GM18507 (cell line): ENCODE measurements around the gene ECPAS.
"Not testable (repeated sequence)": the region's sequence is repeated elsewhere in the genome, so short reads cannot be mapped to it uniquely, and the experiment has no call there.

ENCODE experiments used
- DNase-seq: peaks from one replicate; pipeline ENCODE4 v3.0.0; 2011; ENCODE audit warnings: low read depth; ENCODE audit not compliant: insufficient read length; ENCODE audit errors: extremely low spot score
- FAIRE-seq: peaks from 2 replicates; lab custom pipeline; 2011; peaks lifted over from hg19 to GRCh38; lab: Jason Lieb, UNC

The ECPAS gene

DNA sequence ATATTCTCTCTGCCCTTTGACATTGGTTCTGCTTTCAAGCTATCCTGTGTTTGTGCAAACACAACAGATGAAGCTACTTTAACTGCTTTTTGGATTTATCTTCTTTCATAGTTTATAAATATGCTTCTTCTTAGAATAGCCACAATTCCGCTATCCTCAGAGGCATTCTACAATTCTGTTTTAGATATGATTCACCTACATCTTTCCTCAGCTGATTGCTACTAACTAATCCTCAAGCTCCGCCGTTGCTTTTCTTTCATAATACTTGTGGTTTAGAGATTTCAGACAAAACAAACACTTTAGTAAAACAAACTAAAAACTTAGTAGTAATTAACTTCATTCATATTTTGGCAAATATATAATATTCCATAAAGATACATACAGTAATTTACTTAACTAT is 52.5 kb downstream of the ECPAS start:
- FAIRE-seq (no peak), DNase-seq (no peak)

- DNase-seq (no peak), FAIRE-seq (no peak)
These were observed 55.0 kb downstream of the ECPAS start for GRCh38 chr9:111429175-111429574.

- FAIRE-seq (no peak), DNase-seq (no peak)
These were observed 57.0 kb downstream of the ECPAS start for GRCh38 chr9:111427186-111427585.

DNA sequence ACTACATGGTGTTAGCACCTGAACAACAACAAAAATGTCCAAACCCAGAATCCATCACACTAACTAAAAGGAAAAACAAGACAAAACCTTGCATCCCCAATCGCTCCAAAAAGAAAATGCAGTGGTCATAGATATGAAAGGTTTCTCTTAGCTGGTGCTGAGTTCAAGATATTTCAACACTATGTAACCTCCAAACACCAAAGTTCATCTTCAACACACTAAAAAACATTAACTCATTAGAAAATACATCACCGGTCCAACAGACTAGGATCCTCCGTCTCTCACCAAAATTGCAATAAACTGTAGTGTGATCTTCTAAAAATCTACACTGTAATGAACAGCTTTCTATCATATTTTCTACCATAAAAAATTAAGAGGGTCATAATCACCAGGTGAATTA is 60.8 kb downstream of the ECPAS start:
- FAIRE-seq (no peak), DNase-seq (no peak)

GRCh38 chr9:111414406-111414805 is 69.8 kb downstream of the ECPAS start:
- FAIRE-seq (no peak), DNase-seq (no peak)

DNA sequence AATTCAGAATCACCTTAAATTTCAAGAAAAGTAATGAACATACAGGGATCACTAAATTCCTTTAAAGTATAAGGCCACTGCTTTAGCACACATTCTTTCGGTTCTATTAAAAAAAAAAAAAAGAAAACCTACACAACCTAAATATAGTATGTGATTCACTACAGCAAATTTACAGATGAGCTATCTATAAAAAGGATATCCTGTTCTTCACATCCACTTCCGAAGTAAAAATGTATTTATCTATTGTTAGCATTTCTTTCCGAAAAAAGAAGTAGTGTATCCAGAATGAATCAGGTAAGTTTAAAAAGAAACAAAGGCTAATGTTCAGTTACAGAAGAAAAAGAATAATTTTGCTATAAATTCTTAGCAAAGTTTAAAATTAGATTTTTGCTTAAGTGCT is 70.2 kb downstream of the ECPAS start:
- no peak for FAIRE-seq
- no peak for DNase-seq

DNA sequence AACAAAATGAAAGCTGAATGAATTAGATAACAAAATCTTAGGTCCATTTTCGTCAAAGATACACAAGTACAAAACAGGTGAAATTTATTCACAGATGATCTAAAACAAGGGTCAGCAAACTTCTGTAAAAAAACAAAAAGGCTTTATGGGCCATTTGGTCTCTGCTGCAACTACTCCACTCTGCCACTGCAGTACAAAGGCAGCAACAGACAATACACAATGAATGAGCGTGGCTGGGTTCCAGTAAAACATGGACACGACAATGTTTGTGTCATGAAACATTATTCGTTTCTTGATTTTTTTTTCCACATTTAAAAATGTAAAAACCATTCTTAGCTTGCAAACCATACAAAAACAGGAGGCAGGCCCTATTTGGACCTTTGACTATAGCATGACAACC is 71.9 kb downstream of the ECPAS start:
- FAIRE-seq (no peak), DNase-seq (no peak)

DNA sequence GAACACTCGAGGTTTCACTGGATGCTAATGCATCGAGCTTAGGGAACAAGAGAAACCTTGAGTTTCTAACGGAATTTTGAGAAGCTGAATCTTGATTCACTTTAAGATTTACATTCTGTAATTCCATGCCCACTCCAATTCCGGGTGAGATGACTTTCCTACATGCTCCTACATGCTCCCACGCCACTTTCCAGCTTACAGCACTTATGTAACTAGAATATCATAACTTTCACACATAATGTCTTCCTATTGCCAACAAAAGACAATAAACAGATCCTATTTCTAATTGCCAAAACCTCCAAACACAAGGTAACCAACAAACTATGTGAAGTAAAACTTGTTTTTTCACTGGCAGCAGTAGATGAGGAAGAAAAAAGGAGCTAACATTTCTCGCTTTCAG is 72.9 kb downstream of the ECPAS start:
- FAIRE-seq = no peak
- DNase-seq = no peak

- no peak for FAIRE-seq
- DNase-seq = no peak
These were observed 76.4 kb downstream of the ECPAS start for GRCh38 chr9:111407813-111408212.

DNA sequence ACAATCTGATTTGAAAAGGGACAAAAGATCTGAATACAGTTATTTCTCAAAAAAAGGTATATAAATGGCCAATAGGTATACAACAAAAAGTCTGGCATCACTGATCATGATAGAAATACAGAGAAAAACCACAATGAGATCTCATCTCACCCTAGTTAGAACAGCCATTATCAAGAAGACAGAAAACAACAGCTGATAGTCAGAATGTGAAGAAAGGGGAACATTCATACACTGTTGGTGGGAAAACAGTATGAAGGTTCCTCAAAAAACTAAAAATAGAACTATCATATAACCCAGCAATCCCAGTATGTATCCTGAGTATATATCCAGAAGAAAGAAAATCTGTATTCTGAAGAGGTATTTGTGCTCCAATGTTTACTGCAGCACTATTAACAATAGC is 78.5 kb downstream of the ECPAS start:
- FAIRE-seq (no peak), DNase-seq (no peak)

DNA sequence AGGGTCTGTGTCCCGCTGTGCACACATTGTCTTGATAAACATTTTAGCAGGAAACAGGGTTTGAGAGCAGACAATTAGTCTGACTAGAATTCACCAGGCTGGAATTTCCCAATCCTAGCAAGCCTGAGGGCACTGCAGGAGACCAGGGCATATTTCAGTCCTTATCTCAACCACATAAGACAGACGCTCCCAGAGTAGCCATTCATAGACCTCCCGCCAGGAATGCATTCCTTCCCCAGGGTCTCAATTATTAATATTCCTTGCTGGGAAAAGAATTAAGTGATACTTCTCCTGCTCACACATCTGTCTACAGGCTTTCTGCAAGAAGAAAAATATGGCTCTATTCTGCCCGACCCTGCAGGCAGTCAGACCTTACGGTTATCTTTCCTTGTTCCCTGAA is 82.7 kb downstream of the ECPAS start:
- not testable (repeated sequence) for FAIRE-seq, DNase-seq

DNA sequence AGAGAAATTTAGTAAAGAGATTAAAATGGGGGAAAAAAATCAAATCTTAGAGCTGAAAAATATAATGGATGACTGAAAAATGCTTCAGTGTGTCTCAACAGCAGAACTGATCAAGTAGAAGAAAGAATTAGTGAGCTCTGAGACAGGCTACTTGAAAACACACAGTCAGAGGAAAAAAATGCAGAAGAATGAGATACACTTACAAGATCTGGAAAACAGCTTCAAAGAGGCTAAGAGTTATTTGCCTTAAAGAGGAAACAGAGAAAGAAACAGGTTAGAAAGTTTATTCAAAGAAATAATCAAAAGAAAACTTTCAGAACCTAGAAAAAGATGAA is 83.7 kb downstream of the ECPAS start:
- no peak for DNase-seq
- FAIRE-seq = no peak

DNA sequence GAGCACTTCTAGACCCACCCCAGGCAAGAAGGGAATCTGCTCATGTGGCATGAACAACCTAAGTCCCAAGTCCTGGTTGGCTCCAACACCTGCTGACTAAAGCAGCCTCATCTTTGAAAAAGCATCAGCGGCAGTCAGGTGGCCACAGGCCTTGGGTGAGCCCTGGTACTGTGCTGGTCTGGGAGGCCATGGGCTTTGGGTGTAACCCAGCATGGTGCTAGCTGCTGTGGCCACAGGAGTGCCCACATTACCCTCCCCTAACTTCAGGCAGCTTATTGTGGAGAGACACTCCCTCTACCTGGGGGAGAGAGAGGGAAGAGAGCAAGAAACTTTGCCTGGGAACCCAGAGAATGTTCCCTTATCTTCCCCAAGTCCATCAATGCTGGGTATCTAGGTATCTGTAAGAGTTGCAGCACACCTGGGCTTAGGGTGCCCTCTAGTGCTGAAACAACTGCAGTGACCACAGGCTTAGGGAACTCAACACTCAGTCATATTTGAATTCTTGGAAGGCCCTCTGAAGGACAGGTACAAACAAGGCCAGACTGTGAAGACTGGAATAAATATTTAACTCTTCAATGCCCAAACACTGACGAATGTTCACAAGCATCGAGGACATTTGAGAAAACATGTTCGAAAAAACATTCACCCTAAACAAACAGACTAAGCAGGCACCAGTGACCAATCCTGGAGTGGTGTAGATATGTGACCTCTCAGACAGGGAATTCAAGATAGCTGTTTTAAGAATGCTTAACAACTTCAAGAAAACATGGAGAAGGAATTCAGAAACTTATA is 84.2 kb downstream of the ECPAS start:
- peak; percentile 60 for FAIRE-seq
- DNase-seq = no peak

DNA sequence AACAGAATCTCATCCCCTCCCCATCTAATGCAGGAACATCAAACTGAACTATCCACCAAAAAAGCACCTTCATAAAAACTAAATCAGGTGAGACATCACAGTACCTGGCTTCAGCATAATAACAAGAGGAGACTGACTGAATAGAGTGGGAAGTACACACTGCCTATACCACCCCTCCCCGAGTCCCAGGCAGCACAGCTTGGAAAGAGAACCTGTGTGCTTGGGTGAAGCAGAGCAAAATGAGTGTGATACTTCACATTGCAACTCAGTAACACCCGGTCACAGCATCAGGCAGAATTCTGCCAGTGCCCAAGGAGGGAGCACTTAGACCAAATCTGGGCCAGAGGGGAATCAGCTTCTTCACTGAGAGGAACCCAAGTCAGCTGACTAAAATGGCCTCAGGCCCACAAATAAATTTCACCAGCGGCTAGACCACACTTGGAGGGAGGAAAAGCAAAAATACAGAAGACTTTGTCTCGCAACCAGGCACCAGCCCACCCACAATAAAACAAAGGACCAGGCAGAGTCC is 84.9 kb downstream of the ECPAS start:
- FAIRE-seq = no peak
- DNase-seq = no peak

DNA sequence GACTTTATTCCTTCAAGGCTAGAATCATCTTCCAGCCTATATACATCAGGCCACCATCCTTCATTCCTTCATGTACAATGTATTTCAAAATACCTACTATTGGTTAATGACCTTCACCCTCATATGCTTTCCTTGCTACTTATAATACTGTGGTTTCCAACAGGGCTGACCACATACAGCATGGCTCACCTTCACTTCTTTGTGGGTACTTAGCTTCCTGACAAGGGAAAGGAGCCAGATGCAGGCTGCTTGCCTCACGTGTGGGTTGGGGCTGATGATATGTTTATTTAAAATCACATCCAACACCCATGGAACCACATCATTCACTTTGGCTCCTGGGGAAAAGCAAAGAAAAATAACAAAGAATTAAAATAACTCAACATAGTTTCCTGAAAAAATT is 90.2 kb downstream of the ECPAS start:
- FAIRE-seq (no peak), DNase-seq (no peak)

GRCh38 chr9:111389406-111389805 is 94.8 kb downstream of the ECPAS start:
- FAIRE-seq (no peak), DNase-seq (no peak)

GRCh38 chr9:111386386-111386785 is 97.8 kb downstream of the ECPAS start:
- DNase-seq (no peak), FAIRE-seq (no peak)

- DNase-seq (no peak), FAIRE-seq (no peak)
These were observed 103.2 kb downstream of the ECPAS start for GRCh38 chr9:111381006-111381405.

- FAIRE-seq = no peak
These were observed 108.2 kb downstream of the ECPAS start for GRCh38 chr9:111375817-111376564.

DNA sequence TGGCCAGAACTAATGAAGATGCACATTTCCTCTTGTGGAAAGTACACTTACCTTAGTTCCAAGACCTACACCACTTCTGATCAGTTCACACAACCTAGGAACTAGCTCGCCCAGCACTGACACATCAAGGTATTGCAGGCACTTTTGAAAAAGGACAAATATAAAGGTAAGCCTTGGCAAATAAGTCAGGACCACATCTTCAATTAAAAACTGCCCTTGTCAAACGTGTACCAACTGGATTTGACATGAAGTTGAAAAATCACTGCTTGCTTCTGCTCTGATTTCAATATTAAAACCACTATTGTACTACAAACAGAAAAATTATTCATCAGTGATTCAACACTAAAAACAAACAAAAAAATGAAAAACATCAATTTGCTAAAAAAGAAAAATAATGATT is 109.1 kb downstream of the ECPAS start:
- FAIRE-seq (no peak), DNase-seq (no peak)

More at GRCh38 chr9:111375817-111376564, 108.2 kb downstream of the ECPAS start:
- DNase-seq = no peak

DNA sequence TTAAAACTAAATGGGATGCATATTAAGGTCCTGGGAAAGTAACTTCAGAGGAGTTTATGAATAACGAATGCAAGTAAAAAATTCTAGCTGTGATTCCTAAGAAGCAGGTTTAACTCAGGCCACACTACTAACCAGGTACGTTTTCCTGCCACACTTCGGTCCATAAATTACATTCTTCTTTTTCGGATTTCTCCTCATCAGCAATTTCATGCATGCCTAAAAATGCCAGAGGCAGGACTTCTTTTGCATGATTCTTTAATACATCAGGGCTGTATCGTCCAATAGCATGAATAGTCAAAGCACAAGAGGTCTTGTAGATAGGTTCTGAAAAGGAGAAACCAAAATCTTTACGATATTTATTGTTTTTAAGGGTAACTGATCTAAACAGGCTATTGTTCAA is 111.9 kb downstream of the ECPAS start:
- FAIRE-seq = no peak
- no peak for DNase-seq
